Measurements from ENCODE around the gene SLC13A3. TPM values are rescaled to one million over a fixed set of nuclear protein-coding genes. Genes with fewer than 3 reads are reported as not detected.

SLC13A3 gene
- total RNA-seq, 1 experiment from 2014 or later: 9.1 TPM

GRCh38 chr20:46601603-46602122 lies 49.6 kb downstream of the SLC13A3 start:
- ChIA-PET CTCF (no interaction called here), POLR2A (ENCODE audit: unreplicated experiment) (no interaction called here)

GRCh38 chr20:46600286-46600752 lies 50.9 kb downstream of the SLC13A3 start:
- CTCF ChIA-PET: no interaction called here

More at GRCh38 chr20:46601603-46602122, 49.6 kb downstream of the SLC13A3 start:
- intact Hi-C loops (cut with micrococcal nuclease; ENCODE audit: unreplicated experiment): no loop called here
- Histone ChIP-seq H3K27ac (no peak overlapping the region), H3K9me2 (ENCODE audit: insufficient read depth) (no peaks in the 10 kb centered on the region), H3K36me3 (ENCODE audit: low read depth) (no peaks in the 10 kb centered on the region), H3K4me1 (replicated peaks; ENCODE audit: insufficient read depth) (no peaks in the 10 kb centered on the region), H3K4me2 (no peak overlapping the region), H3K79me2 (ENCODE audit: low read depth) (no peaks in the 10 kb centered on the region), H3K4me3 (no peak overlapping the region), H2AFZ (no peak overlapping the region), H4K20me1 (ENCODE audit: insufficient read depth) (no peaks in the 10 kb centered on the region), H3F3A (ENCODE audit: insufficient read depth, low read depth) (no peaks in the 10 kb centered on the region), H3K27me3 (ENCODE audit: insufficient read depth, low read depth) (no peaks in the 10 kb centered on the region), H3K9me3 (ENCODE audit: insufficient read depth, low read depth) (no peaks in the 10 kb centered on the region)
- no peak for DNase-seq
- no TSS peak for BruUV-seq (replicated peaks)
- no peak for TF ChIP-seq CTCF (conservative IDR thresholded peaks at IDR 0.05)
- TF ChIP-seq EZH2 (IDR thresholded peaks at IDR 0.05; ENCODE audit: low read depth): no peak

GRCh38 chr20:46599227-46599987 lies 51.9 kb downstream of the SLC13A3 start:
- Histone ChIP-seq H3K4me2 (no peak overlapping the region), H3K9me2 (ENCODE audit: insufficient read depth) (no peaks in the 10 kb centered on the region), H4K20me1 (ENCODE audit: insufficient read depth) (no peaks in the 10 kb centered on the region), H3K9me3 (ENCODE audit: insufficient read depth, low read depth) (no peaks in the 10 kb centered on the region), H3K27ac (no peak overlapping the region), H3K27me3 (ENCODE audit: insufficient read depth, low read depth) (no peaks in the 10 kb centered on the region), H2AFZ (no peak overlapping the region), H3F3A (ENCODE audit: insufficient read depth, low read depth) (no peaks in the 10 kb centered on the region), H3K36me3 (ENCODE audit: low read depth) (no peaks in the 10 kb centered on the region), H3K4me1 (replicated peaks; ENCODE audit: insufficient read depth) (no peaks in the 10 kb centered on the region), H3K4me3 (no peak overlapping the region), H3K79me2 (ENCODE audit: low read depth) (no peaks in the 10 kb centered on the region)
- no peak for DNase-seq
- POLR2A ChIA-PET (ENCODE audit: unreplicated experiment): no interaction called here
- CTCF ChIA-PET: no interaction called here
- TF ChIP-seq CTCF (conservative IDR thresholded peaks at IDR 0.05): no peak
- no peak for TF ChIP-seq EZH2 (IDR thresholded peaks at IDR 0.05; ENCODE audit: low read depth)
- intact Hi-C loops (cut with micrococcal nuclease; ENCODE audit: unreplicated experiment): no loop called here
- no TSS peak for BruUV-seq (replicated peaks)

More at GRCh38 chr20:46600286-46600752, 50.9 kb downstream of the SLC13A3 start:
- H3K4me1 ChIP-seq (replicated peaks; ENCODE audit: insufficient read depth): no peaks in the 10 kb centered on the region
- H3K9me2 ChIP-seq (ENCODE audit: insufficient read depth): no peaks in the 10 kb centered on the region
- intact Hi-C loops (cut with micrococcal nuclease; ENCODE audit: unreplicated experiment): no loop called here
- H3F3A ChIP-seq (ENCODE audit: insufficient read depth, low read depth): no peaks in the 10 kb centered on the region
- H3K27ac ChIP-seq: no peak overlapping the region
- H4K20me1 ChIP-seq (ENCODE audit: insufficient read depth): no peaks in the 10 kb centered on the region
- no peak overlapping the region for H2AFZ ChIP-seq
- no peaks in the 10 kb centered on the region for H3K36me3 ChIP-seq (ENCODE audit: low read depth)
- no peak for DNase-seq
- H3K4me3 ChIP-seq: no peak overlapping the region
- H3K79me2 ChIP-seq (ENCODE audit: low read depth): no peaks in the 10 kb centered on the region
- no peaks in the 10 kb centered on the region for H3K9me3 ChIP-seq (ENCODE audit: insufficient read depth, low read depth)
- no peaks in the 10 kb centered on the region for H3K27me3 ChIP-seq (ENCODE audit: insufficient read depth, low read depth)
- no peak for TF ChIP-seq EZH2 (IDR thresholded peaks at IDR 0.05; ENCODE audit: low read depth)
- H3K4me2 ChIP-seq: no peak overlapping the region
- BruUV-seq (replicated peaks): no TSS peak
- POLR2A ChIA-PET (ENCODE audit: unreplicated experiment): no interaction called here

All from PC-9 (cell line).